ENCODE results near the gene ITGA1.

DNA sequence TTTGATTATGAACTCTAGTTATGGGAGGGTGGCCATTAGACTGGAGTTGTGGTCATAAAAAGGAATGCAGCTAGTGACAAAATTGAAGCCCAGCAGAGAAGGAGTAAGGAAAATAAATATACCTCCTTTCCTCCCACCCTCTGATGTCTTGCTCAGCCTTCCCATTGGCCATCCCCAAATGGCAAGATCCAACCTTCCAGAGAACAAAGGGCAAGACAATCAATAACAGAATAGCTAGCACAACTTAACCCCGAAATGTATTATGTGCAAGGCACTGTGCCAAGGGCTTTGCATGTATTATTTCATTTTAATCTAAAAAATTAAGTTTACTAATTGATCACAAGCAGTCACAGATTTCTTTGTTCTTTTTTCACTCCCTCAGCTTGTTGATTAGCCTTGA is 3.6 kb downstream of the ITGA1 start:
- TF ChIP-seq, protein P1, sequence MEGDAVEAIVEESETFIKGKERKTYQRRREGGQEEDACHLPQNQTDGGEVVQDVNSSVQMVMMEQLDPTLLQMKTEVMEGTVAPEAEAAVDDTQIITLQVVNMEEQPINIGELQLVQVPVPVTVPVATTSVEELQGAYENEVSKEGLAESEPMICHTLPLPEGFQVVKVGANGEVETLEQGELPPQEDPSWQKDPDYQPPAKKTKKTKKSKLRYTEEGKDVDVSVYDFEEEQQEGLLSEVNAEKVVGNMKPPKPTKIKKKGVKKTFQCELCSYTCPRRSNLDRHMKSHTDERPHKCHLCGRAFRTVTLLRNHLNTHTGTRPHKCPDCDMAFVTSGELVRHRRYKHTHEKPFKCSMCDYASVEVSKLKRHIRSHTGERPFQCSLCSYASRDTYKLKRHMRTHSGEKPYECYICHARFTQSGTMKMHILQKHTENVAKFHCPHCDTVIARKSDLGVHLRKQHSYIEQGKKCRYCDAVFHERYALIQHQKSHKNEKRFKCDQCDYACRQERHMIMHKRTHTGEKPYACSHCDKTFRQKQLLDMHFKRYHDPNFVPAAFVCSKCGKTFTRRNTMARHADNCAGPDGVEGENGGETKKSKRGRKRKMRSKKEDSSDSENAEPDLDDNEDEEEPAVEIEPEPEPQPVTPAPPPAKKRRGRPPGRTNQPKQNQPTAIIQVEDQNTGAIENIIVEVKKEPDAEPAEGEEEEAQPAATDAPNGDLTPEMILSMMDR (IDR thresholded peaks at IDR 0.05; ENCODE audit: insufficient read depth, low read length) = no peak
- TF ChIP-seq GABPA (IDR thresholded peaks at IDR 0.05; ENCODE audit: low read depth) = no peak
- no peak for TF ChIP-seq SPI1 (IDR thresholded peaks at IDR 0.05; ENCODE audit: borderline replicate concordance, low read depth)
